HG03354 (cell line): Measurements from ENCODE around the gene MANF.
A peak's percentile ranks its signal among the peaks of the same experiment; 100 is the strongest.

Source experiments
- ATAC-seq: cut with Tn5 transposase; IDR thresholded peaks from one replicate; pipeline ENCODE4 v1.9.1; 2021; ENCODE audit warnings: mild to moderate bottlenecking; ENCODE audit not compliant: unreplicated experiment, poor library complexity, severe bottlenecking

MANF gene

DNA sequence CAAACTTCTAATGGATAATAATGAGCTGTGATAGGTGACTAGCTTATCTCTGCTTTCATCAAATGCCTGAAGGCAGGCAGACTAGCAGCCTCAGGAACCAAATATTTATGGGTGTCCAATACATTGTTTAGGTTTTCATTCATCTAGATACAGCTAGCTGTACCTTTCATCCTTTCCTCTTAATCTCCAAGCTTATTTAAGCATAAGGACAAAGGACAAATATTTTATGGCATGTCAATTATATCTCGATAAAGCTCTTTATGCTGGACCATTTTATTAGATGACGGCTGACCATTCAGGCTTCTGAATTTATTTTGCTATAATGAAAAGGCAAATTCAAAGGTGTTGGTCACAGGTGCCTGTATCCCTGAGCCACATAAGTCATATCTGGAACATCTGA is 22.9 kb downstream of the MANF start:
- ATAC-seq = no peak

- no peak for ATAC-seq
Measured at GRCh38 chr3:51408813-51409212, 23.7 kb downstream of the MANF start.

DNA sequence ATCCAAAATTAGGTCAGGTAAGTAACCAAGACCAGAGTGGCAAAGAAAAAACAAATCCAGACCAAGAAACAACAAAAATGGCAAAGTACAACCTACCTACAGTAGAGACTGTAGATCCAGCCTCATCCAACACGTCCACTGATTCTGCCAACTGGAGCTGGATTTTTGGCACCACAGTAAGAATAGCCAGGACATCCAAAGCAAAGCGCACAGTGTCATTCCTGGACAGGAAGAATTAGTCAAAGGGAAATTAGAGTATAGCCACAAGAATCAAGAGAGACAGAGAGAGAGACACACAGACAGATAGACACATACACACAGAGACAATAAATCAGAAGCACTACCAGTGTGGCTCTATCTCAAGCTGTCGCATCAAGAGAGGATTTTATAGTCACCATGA is 37.1 kb downstream of the MANF start:
- no peak for ATAC-seq

DNA sequence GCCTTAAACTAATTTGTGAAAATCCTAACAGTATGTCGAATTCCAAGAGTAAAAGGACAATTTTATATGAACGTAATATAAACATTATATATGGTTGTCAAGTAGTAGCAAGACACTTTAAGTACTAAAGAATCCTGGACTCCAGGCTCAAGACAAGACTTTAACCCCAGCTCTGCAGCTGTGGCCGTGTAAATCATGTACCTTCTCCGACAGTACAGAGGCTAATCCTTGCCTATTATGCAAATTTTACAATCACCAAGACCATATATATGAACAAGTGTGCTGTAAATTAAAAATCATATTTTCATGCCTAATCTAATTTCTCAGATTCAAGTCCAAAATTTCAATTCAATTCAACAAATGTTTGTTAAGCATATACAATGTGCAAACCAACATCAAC is 41.8 kb downstream of the MANF start:
- ATAC-seq = no peak

- ATAC-seq = no peak
Measured at GRCh38 chr3:51429138-51429537, 44.0 kb downstream of the MANF start.

DNA sequence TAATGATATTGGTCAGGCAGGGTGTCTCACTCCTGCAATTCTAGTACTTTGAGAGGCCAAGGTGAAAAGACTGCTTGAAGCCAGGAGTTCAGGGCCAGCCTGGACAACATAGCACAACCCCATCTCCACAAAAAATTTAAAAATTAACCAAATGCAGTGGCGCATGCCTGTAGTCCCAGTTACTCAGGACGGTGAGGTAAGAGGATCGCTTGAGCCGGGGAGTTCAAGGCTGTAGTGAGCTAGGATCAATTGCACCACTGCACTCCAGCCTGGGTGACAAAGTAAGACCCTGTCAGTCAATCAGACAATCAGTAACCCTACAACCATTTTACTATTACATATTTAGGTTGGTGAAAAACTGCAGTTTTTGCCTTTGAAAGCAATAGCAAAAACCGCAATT is 49.0 kb downstream of the MANF start:
- ATAC-seq = no peak

DNA sequence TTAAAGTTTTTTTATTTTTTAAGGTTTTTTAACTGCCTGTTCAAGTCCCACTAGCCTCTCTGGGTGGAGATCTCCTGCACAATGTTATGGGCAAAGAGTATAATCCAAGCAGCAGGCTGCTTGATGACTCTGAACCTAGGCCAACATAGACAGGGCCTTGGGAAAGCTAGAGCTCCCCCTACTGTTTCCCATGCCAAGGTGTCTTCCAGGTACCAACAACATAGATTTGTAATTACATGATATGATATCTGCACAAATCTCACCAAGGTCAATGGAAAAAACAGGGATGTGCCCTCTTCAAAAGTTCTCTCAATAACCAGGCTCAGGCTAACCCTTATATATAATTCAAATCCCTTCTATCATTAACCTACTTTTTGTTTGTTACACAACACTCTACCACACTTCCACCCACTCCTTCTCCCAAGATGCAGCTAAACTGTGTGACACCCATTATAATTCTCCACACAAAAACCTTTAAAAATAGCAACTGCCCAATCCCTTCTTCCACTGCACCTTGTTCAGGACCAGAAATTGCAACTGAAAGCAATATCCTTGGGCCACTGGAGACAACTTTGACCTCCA is 49.7 kb downstream of the MANF start:
- ATAC-seq = peak; percentile 59

DNA sequence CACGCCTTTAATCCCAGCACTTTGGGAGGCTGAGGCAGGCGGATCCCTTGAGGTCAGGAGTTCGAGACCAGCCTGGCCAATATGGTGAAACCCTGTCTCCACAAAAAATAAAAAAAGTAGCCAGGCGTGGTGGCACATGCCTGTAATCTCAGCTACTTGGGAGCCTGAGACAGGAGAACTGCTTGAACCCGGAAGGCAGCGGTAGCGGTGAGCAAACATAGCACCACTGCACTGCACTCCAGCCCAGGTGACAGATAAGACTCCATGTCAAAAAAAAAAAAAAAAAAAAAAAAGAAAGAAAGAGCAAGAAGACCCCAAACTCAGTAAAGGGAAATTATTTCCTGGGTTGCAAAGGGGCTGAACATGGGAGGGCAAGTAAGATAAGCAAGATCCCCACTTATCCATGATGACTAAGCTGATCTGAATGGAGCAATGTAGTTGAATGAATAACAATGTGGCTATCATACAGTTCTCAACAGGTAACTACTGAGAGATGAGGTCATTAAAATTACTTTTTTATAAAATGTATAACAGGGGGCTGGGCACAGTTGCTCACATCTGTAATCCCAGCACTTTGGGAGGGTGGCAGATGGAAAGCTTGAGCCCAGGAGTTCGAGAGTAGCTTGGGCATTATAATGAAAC is 52.0 kb downstream of the MANF start:
- no peak for ATAC-seq
